Measurements from ENCODE around the gene LUZP2. TPM values are rescaled to one million over a fixed set of nuclear protein-coding genes. Genes with fewer than 3 reads are reported as not detected.

The LUZP2 gene
- total RNA-seq, 3 donors from 2014 or later: 0.96 to 5.0 (median 2.9) TPM

GRCh38 chr11:24591283-24591682 is 94.4 kb downstream of the LUZP2 start:
- Histone ChIP-seq H3K4me3 (no peak overlapping the region), H3K9me3 (no peaks in the 10 kb centered on the region), H3K27me3 (no peaks in the 10 kb centered on the region), H3K27ac (no peak overlapping the region), H3K36me3 (no peaks in the 10 kb centered on the region), H3K4me1 (no peaks in the 10 kb centered on the region)
- DNase-seq (ENCODE audit: low spot score in 2 of 2): no peak
- no peak for TF ChIP-seq CTCF (IDR thresholded peaks at IDR 0.05)
- no peak for TF ChIP-seq POLR2A (IDR thresholded peaks at IDR 0.05)
- TF ChIP-seq POLR2AphosphoS5 (IDR thresholded peaks at IDR 0.05): no peak
- intact Hi-C loops (cut with DNase I; ENCODE audit: low total_unique reads): no loop called here

- no peak for TF ChIP-seq CTCF (IDR thresholded peaks at IDR 0.05)
- TF ChIP-seq POLR2AphosphoS5 (IDR thresholded peaks at IDR 0.05): no peak
- no peak for TF ChIP-seq POLR2A (IDR thresholded peaks at IDR 0.05)
- Histone ChIP-seq H3K27ac (no peak overlapping the region), H3K4me3 (no peak overlapping the region), H3K4me1 (no peaks in the 10 kb centered on the region), H3K27me3 (no peaks in the 10 kb centered on the region), H3K9me3 (no peaks in the 10 kb centered on the region), H3K36me3 (no peaks in the 10 kb centered on the region)
- DNase-seq (ENCODE audit: low spot score in 2 of 2): no peak
- intact Hi-C loops (cut with DNase I; ENCODE audit: low total_unique reads): no loop called here
Observed at GRCh38 chr11:24592360-24592759, 95.5 kb downstream of the LUZP2 start.

- intact Hi-C loops (cut with DNase I; ENCODE audit: low total_unique reads): no loop called here
- Histone ChIP-seq H3K36me3 (no peaks in the 10 kb centered on the region), H3K4me3 (no peak overlapping the region), H3K4me1 (no peaks in the 10 kb centered on the region), H3K9me3 (no peaks in the 10 kb centered on the region), H3K27me3 (no peaks in the 10 kb centered on the region), H3K27ac (no peak overlapping the region)
- TF ChIP-seq POLR2A (IDR thresholded peaks at IDR 0.05): no peak
- no peak for TF ChIP-seq CTCF (IDR thresholded peaks at IDR 0.05)
- TF ChIP-seq POLR2AphosphoS5 (IDR thresholded peaks at IDR 0.05): no peak
- DNase-seq (ENCODE audit: low spot score in 2 of 2): no peak
Observed at GRCh38 chr11:24593332-24593731, 96.5 kb downstream of the LUZP2 start.

DNA sequence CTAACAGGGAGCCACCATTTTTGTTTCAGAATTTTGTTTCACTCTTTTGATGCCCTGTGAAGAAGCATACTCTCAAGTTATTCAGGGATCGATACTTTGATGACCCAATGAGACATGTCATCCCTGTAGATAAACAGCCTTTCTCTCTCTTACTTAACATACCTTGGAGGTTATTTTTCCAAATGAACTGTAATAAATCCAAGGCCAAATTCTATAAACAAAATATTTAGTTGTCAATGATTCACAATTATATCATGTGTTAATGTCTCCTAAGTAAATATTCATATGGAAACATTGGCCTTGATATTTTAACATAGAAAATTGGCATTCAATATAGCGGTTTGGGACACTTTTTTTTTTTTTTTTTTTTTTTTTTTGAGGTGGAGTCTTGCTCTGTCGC is 97.5 kb downstream of the LUZP2 start:
- H3K9me3 ChIP-seq: no peaks in the 10 kb centered on the region
- no peak for DNase-seq (ENCODE audit: low spot score in 2 of 2)
- H3K4me3 ChIP-seq: no peak overlapping the region

DNA sequence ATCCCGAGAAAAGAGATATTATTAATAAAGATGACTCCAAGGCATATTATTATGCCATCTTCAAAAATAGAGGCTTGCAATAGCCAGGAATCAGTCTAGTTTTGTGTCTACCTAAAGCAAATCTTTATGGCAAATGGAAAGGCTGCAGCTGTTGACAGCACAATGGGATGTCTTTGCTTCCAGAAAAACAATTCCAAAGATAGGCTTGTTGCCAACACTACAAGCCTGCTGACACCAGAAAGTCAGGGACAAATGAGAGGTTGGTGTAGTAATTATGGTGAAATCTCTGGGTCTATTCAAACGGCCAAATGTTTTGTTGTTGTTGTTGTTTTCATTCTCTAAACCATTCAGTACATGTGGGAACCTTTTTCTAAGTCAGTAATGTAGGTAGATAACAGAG is 101.8 kb downstream of the LUZP2 start:
- H3K4me1 ChIP-seq: no peaks in the 10 kb centered on the region
- TF ChIP-seq POLR2AphosphoS5 (IDR thresholded peaks at IDR 0.05): no peak
- no peak for TF ChIP-seq POLR2A (IDR thresholded peaks at IDR 0.05)
- TF ChIP-seq CTCF (IDR thresholded peaks at IDR 0.05): no peak
- no peak overlapping the region for H3K4me3 ChIP-seq
- no peaks in the 10 kb centered on the region for H3K36me3 ChIP-seq
- intact Hi-C loops (cut with DNase I; ENCODE audit: low total_unique reads): loop anchor here (2.0 kb wide), 1 partner anchor 16 kb away; no protein-coding TSS in a partner anchor
- H3K27ac ChIP-seq: no peak overlapping the region
- H3K9me3 ChIP-seq: no peaks in the 10 kb centered on the region
- H3K27me3 ChIP-seq: no peaks in the 10 kb centered on the region
- no peak for DNase-seq (ENCODE audit: low spot score in 2 of 2)

More for the DNA sequence above, 97.5 kb downstream of the LUZP2 start:
- no peaks in the 10 kb centered on the region for H3K4me1 ChIP-seq
- no peaks in the 10 kb centered on the region for H3K36me3 ChIP-seq
- H3K27me3 ChIP-seq: no peaks in the 10 kb centered on the region
- intact Hi-C loops (cut with DNase I; ENCODE audit: low total_unique reads): no loop called here
- H3K27ac ChIP-seq: no peak overlapping the region
- TF ChIP-seq POLR2AphosphoS5 (IDR thresholded peaks at IDR 0.05) (no peak), CTCF (IDR thresholded peaks at IDR 0.05) (no peak), POLR2A (IDR thresholded peaks at IDR 0.05) (no peak)
